Measurements from ENCODE around the gene KLHL6.

The KLHL6 gene

GRCh38 chr3:183500319-183500718 lies 55.2 kb downstream of the KLHL6 start:
- Histone ChIP-seq H3K36me3 (ENCODE audit: control insufficient read depth, low read depth, low read length) (no peaks in the 10 kb centered on the region), H3K9ac (ENCODE audit: low read length) (no peak overlapping the region), H3K4me1 (ENCODE audit: control insufficient read depth, low read depth, low read length) (no peaks in the 10 kb centered on the region)

DNA sequence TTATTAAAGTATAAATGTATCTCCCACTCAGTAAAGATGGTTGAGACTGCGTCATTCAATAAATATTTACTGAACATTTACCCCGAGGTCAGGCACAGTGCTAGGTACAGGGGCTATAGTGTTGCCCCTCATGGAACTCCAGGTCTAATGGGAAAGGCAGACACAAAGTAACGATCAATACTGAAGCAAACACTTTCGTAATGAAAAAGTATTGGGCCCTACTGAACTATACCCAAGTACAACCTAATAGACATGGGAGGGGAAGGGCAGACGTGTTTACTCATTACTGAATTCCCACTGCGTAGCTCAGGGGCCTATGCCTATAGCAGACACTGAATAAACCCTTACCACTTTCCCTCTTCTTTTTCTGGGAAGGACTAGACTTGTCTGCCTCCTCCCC lies 56.9 kb downstream of the KLHL6 start:
- Histone ChIP-seq H3K27me3 (ENCODE audit: control insufficient read depth, insufficient read depth, low read length) (no peaks in the 10 kb centered on the region), H3K4me3 (ENCODE audit: low read length) (no peak overlapping the region), H3K4me1 (ENCODE audit: control insufficient read depth, low read depth, low read length) (no peaks in the 10 kb centered on the region), H3K27ac (ENCODE audit: low read length) (no peak overlapping the region), H3K9ac (ENCODE audit: low read length) (no peak overlapping the region), H3K9me3 (ENCODE audit: control insufficient read depth, low read depth, low read length) (no peaks in the 10 kb centered on the region), H3K36me3 (ENCODE audit: control insufficient read depth, low read depth, low read length) (no peaks in the 10 kb centered on the region)

More at GRCh38 chr3:183500319-183500718, 55.2 kb downstream of the KLHL6 start:
- Histone ChIP-seq H3K9me3 (ENCODE audit: control insufficient read depth, low read depth, low read length) (no peaks in the 10 kb centered on the region), H3K27ac (ENCODE audit: low read length) (no peak overlapping the region), H3K4me3 (ENCODE audit: low read length) (no peak overlapping the region), H3K27me3 (ENCODE audit: control insufficient read depth, insufficient read depth, low read length) (no peaks in the 10 kb centered on the region)

DNA sequence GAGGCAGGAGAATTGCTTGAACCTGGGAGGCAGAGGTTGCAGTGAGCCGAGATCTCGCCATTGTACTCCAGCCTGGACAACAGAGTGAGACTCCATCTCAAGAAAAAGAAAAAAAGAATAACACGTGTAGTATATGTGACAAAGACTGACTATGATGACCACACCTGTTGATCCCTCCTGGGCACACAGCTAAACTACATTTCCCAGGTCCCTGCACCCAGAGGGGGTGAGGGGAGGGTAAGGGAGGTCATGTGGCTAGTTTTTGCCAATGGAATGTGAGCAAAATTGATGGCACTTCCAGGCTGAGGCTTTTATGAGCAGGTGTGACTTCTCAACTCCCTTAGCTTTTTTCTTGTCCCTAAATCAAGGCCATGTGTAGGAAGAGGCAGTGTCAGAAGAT lies 58.2 kb downstream of the KLHL6 start:
- H3K27ac ChIP-seq (ENCODE audit: low read length): no peak overlapping the region
- no peak overlapping the region for H3K9ac ChIP-seq (ENCODE audit: low read length)
- H3K4me3 ChIP-seq (ENCODE audit: low read length): no peak overlapping the region
- H3K36me3 ChIP-seq (ENCODE audit: control insufficient read depth, low read depth, low read length): no peaks in the 10 kb centered on the region
- no peaks in the 10 kb centered on the region for H3K9me3 ChIP-seq (ENCODE audit: control insufficient read depth, low read depth, low read length)
- no peaks in the 10 kb centered on the region for H3K27me3 ChIP-seq (ENCODE audit: control insufficient read depth, insufficient read depth, low read length)
- H3K4me1 ChIP-seq (ENCODE audit: control insufficient read depth, low read depth, low read length): no peaks in the 10 kb centered on the region

GRCh38 chr3:183496311-183496710 lies 59.2 kb downstream of the KLHL6 start:
- H3K27ac ChIP-seq (ENCODE audit: low read length): no peak overlapping the region
- no peak overlapping the region for H3K4me3 ChIP-seq (ENCODE audit: low read length)
- no peak overlapping the region for H3K9ac ChIP-seq (ENCODE audit: low read length)
- H3K4me1 ChIP-seq (ENCODE audit: control insufficient read depth, low read depth, low read length): no peaks in the 10 kb centered on the region
- no peaks in the 10 kb centered on the region for H3K9me3 ChIP-seq (ENCODE audit: control insufficient read depth, low read depth, low read length)
- H3K36me3 ChIP-seq (ENCODE audit: control insufficient read depth, low read depth, low read length): no peaks in the 10 kb centered on the region
- no peaks in the 10 kb centered on the region for H3K27me3 ChIP-seq (ENCODE audit: control insufficient read depth, insufficient read depth, low read length)

GRCh38 chr3:183494341-183494740 lies 61.2 kb downstream of the KLHL6 start:
- Histone ChIP-seq H3K36me3 (ENCODE audit: control insufficient read depth, low read depth, low read length) (no peaks in the 10 kb centered on the region), H3K27ac (ENCODE audit: low read length) (no peak overlapping the region), H3K4me3 (ENCODE audit: low read length) (no peak overlapping the region), H3K4me1 (ENCODE audit: control insufficient read depth, low read depth, low read length) (peaks cover 3% of the 10 kb centered on the region), H3K9ac (ENCODE audit: low read length) (no peak overlapping the region), H3K9me3 (ENCODE audit: control insufficient read depth, low read depth, low read length) (no peaks in the 10 kb centered on the region), H3K27me3 (ENCODE audit: control insufficient read depth, insufficient read depth, low read length) (no peaks in the 10 kb centered on the region)

- Histone ChIP-seq H3K36me3 (ENCODE audit: control insufficient read depth, low read depth, low read length) (no peaks in the 10 kb centered on the region), H3K27me3 (ENCODE audit: control insufficient read depth, insufficient read depth, low read length) (no peaks in the 10 kb centered on the region), H3K4me3 (ENCODE audit: low read length) (no peak overlapping the region), H3K27ac (ENCODE audit: low read length) (no peak overlapping the region), H3K9me3 (ENCODE audit: control insufficient read depth, low read depth, low read length) (no peaks in the 10 kb centered on the region), H3K9ac (ENCODE audit: low read length) (no peak overlapping the region), H3K4me1 (ENCODE audit: control insufficient read depth, low read depth, low read length) (peaks cover 3% of the 10 kb centered on the region)
These were observed 62.0 kb downstream of the KLHL6 start for GRCh38 chr3:183493296-183494045.

DNA sequence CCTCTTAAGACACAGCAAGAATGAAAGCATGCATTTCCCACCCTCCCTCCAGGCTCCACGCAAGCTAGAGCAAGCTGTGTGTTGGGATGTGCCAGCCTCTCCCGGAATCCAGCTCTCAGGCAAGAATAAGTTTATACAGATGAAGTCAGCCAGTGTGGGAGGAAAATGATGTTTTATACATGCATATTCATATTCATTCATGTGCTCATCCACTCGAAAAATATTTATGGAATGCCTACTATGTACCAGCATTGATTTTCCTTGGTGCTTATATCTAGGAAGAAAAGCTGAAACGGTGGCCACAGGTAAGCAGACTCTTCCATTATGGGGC lies 62.7 kb downstream of the KLHL6 start:
- Histone ChIP-seq H3K4me3 (ENCODE audit: low read length) (no peak overlapping the region), H3K4me1 (ENCODE audit: control insufficient read depth, low read depth, low read length) (peaks cover 3% of the 10 kb centered on the region)

DNA sequence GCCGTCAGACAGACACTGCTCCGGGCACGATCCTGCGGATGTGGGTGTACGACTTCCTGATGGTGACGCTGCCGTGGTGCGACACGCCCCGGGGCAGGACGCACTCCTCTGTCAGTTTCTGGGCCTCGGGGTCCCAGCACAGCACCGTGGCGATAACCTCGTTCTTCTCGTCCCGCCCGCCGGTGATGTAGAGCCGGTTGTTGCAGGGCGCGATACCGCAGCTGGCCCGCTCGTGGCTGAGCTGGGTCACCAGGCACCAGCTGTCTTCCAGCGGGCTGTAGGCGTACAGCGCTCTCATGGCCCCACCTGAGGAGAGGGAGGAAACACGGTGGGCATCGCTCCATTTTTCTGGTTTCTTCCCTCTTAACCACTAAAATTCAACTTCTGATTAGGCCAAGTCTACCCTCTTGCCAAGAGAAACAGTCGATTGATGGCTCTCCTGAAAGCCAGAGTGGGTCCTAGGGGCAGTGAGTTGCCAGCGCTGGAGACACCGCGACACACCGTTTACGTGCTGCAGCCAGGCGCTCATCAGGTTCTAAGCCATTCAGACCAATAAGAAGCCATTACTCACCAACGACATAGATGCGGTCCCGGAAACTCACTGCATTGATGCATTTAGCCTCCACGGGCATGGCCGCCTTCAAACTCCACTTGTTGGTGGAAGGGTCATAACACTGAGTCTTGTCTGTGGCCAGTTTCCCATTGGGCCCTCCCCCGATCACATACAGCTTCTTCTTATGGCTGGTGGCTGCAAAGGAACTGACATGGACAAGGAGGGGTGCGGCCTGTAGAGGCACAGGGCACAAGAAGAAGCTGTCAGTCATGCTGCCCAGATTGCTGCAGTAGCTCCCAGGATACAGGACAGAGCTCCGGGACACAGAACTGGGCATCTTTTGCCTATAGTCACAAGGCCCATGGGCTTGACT lies 63.3 kb downstream of the KLHL6 start:
- no peak overlapping the region for H3K27ac ChIP-seq (ENCODE audit: low read length)
- H3K36me3 ChIP-seq (ENCODE audit: control insufficient read depth, low read depth, low read length): no peaks in the 10 kb centered on the region
- no peaks in the 10 kb centered on the region for H3K9me3 ChIP-seq (ENCODE audit: control insufficient read depth, low read depth, low read length)

More for the DNA sequence above, 62.7 kb downstream of the KLHL6 start:
- no peak overlapping the region for H3K27ac ChIP-seq (ENCODE audit: low read length)
- no peaks in the 10 kb centered on the region for H3K36me3 ChIP-seq (ENCODE audit: control insufficient read depth, low read depth, low read length)
- H3K9ac ChIP-seq (ENCODE audit: low read length): no peak overlapping the region
- no peaks in the 10 kb centered on the region for H3K27me3 ChIP-seq (ENCODE audit: control insufficient read depth, insufficient read depth, low read length)
- no peaks in the 10 kb centered on the region for H3K9me3 ChIP-seq (ENCODE audit: control insufficient read depth, low read depth, low read length)

GRCh38 chr3:183491109-183491922 lies 64.2 kb downstream of the KLHL6 start:
- no peak overlapping the region for H3K4me3 ChIP-seq (ENCODE audit: low read length)
- H3K9me3 ChIP-seq (ENCODE audit: control insufficient read depth, low read depth, low read length): no peaks in the 10 kb centered on the region
- no peaks in the 10 kb centered on the region for H3K36me3 ChIP-seq (ENCODE audit: control insufficient read depth, low read depth, low read length)
- H3K27ac ChIP-seq (ENCODE audit: low read length): no peak overlapping the region
- H3K9ac ChIP-seq (ENCODE audit: low read length): no peak overlapping the region
- peaks cover 11% of the 10 kb centered on the region for H3K4me1 ChIP-seq (ENCODE audit: control insufficient read depth, low read depth, low read length)
- H3K27me3 ChIP-seq (ENCODE audit: control insufficient read depth, insufficient read depth, low read length): no peaks in the 10 kb centered on the region

More for the DNA sequence above, 63.3 kb downstream of the KLHL6 start:
- Histone ChIP-seq H3K4me3 (ENCODE audit: low read length) (no peak overlapping the region), H3K4me1 (ENCODE audit: control insufficient read depth, low read depth, low read length) (peaks cover 3% of the 10 kb centered on the region), H3K9ac (ENCODE audit: low read length) (no peak overlapping the region), H3K27me3 (ENCODE audit: control insufficient read depth, insufficient read depth, low read length) (no peaks in the 10 kb centered on the region)

GRCh38 chr3:183490653-183491052 lies 64.9 kb downstream of the KLHL6 start:
- H3K4me1 ChIP-seq (ENCODE audit: control insufficient read depth, low read depth, low read length): peaks cover 18% of the 10 kb centered on the region
- H3K36me3 ChIP-seq (ENCODE audit: control insufficient read depth, low read depth, low read length): no peaks in the 10 kb centered on the region
- H3K9me3 ChIP-seq (ENCODE audit: control insufficient read depth, low read depth, low read length): no peaks in the 10 kb centered on the region
- H3K4me3 ChIP-seq (ENCODE audit: low read length): no peak overlapping the region
- no peak overlapping the region for H3K27ac ChIP-seq (ENCODE audit: low read length)
- no peaks in the 10 kb centered on the region for H3K27me3 ChIP-seq (ENCODE audit: control insufficient read depth, insufficient read depth, low read length)
- no peak overlapping the region for H3K9ac ChIP-seq (ENCODE audit: low read length)

- no peak overlapping the region for H3K4me3 ChIP-seq (ENCODE audit: low read length)
- H3K4me1 ChIP-seq (ENCODE audit: control insufficient read depth, low read depth, low read length): peaks cover 19% of the 10 kb centered on the region
- H3K27me3 ChIP-seq (ENCODE audit: control insufficient read depth, insufficient read depth, low read length): no peaks in the 10 kb centered on the region
- H3K27ac ChIP-seq (ENCODE audit: low read length): no peak overlapping the region
- H3K9ac ChIP-seq (ENCODE audit: low read length): no peak overlapping the region
- H3K9me3 ChIP-seq (ENCODE audit: control insufficient read depth, low read depth, low read length): no peaks in the 10 kb centered on the region
- H3K36me3 ChIP-seq (ENCODE audit: control insufficient read depth, low read depth, low read length): no peaks in the 10 kb centered on the region
These were observed 65.3 kb downstream of the KLHL6 start for GRCh38 chr3:183490211-183490601.
